ENCODE measurements around the gene ASPM.

ASPM gene

GRCh38 chr1:197106869-197107268 is 39.6 kb downstream of the ASPM start:
- Histone ChIP-seq H2AFZ (ENCODE audit: low read length) (no peak overlapping the region), H3K4me2 (ENCODE audit: low read depth, low read length) (no peak overlapping the region), H3K4me3 (ENCODE audit: low read length) (no peak overlapping the region), H3K4me1 (ENCODE audit: low read length) (no peaks in the 10 kb centered on the region), H3K9ac (ENCODE audit: low read length) (no peak overlapping the region), H3K27ac (ENCODE audit: low read length) (no peak overlapping the region), H3K27me3 (replicated peaks; ENCODE audit: insufficient read depth, low read length) (no peaks in the 10 kb centered on the region), H3K9me2 (replicated peaks; ENCODE audit: insufficient read depth, low read length) (no peaks in the 10 kb centered on the region), H3K9me3 (replicated peaks; ENCODE audit: insufficient read depth, low read length) (no peaks in the 10 kb centered on the region), H3F3A (ENCODE audit: insufficient read depth, low read length) (no peaks in the 10 kb centered on the region), H3K79me2 (ENCODE audit: low read length) (no peaks in the 10 kb centered on the region), H4K20me1 (ENCODE audit: insufficient read depth, low read length) (no peaks in the 10 kb centered on the region; the same call in 1 of the 2 replicates), H3K36me3 (replicated peaks; ENCODE audit: insufficient read depth, low read length) (peaks cover 12% of the 10 kb centered on the region)
- TF ChIP-seq EZH2phosphoT487 (IDR thresholded peaks at IDR 0.05; ENCODE audit: low read length) (no peak), EZH2 (optimal IDR thresholded peaks at IDR 0.05; ENCODE audit: low read depth, low read length) (no peak), CTCF (IDR thresholded peaks at IDR 0.05; ENCODE audit: low read length) (no peak)
- DNase-seq: no peak

- Histone ChIP-seq H3K27ac (ENCODE audit: low read length) (no peak overlapping the region), H3K4me2 (ENCODE audit: low read depth, low read length) (no peak overlapping the region), H3K36me3 (replicated peaks; ENCODE audit: insufficient read depth, low read length) (peaks cover 12% of the 10 kb centered on the region), H3K4me3 (ENCODE audit: low read length) (no peak overlapping the region), H3K9me2 (replicated peaks; ENCODE audit: insufficient read depth, low read length) (no peaks in the 10 kb centered on the region), H3K9me3 (replicated peaks; ENCODE audit: insufficient read depth, low read length) (no peaks in the 10 kb centered on the region), H3K79me2 (ENCODE audit: low read length) (no peaks in the 10 kb centered on the region), H3K9ac (ENCODE audit: low read length) (no peak overlapping the region), H3K27me3 (replicated peaks; ENCODE audit: insufficient read depth, low read length) (no peaks in the 10 kb centered on the region), H3F3A (ENCODE audit: insufficient read depth, low read length) (no peaks in the 10 kb centered on the region), H4K20me1 (ENCODE audit: insufficient read depth, low read length) (no peaks in the 10 kb centered on the region; the same call in 1 of the 2 replicates), H3K4me1 (ENCODE audit: low read length) (no peaks in the 10 kb centered on the region), H2AFZ (ENCODE audit: low read length) (no peak overlapping the region)
- DNase-seq: no peak
- TF ChIP-seq EZH2phosphoT487 (IDR thresholded peaks at IDR 0.05; ENCODE audit: low read length) (no peak), CTCF (IDR thresholded peaks at IDR 0.05; ENCODE audit: low read length) (no peak), EZH2 (optimal IDR thresholded peaks at IDR 0.05; ENCODE audit: low read depth, low read length) (no peak)
Measured at GRCh38 chr1:197103300-197103699, 43.2 kb downstream of the ASPM start.

- Histone ChIP-seq H2AFZ (ENCODE audit: low read length) (no peak overlapping the region), H3K27me3 (replicated peaks; ENCODE audit: insufficient read depth, low read length) (no peaks in the 10 kb centered on the region), H3K36me3 (replicated peaks; ENCODE audit: insufficient read depth, low read length) (peaks cover 8% of the 10 kb centered on the region), H3F3A (ENCODE audit: insufficient read depth, low read length) (no peaks in the 10 kb centered on the region), H3K9me2 (replicated peaks; ENCODE audit: insufficient read depth, low read length) (no peaks in the 10 kb centered on the region), H3K27ac (ENCODE audit: low read length) (no peak overlapping the region), H4K20me1 (ENCODE audit: insufficient read depth, low read length) (no peaks in the 10 kb centered on the region), H3K9me3 (replicated peaks; ENCODE audit: insufficient read depth, low read length) (no peaks in the 10 kb centered on the region), H3K9ac (ENCODE audit: low read length) (no peak overlapping the region), H3K4me1 (ENCODE audit: low read length) (no peaks in the 10 kb centered on the region), H3K4me2 (ENCODE audit: low read depth, low read length) (no peak overlapping the region), H3K4me3 (ENCODE audit: low read length) (no peak overlapping the region), H3K79me2 (ENCODE audit: low read length) (no peaks in the 10 kb centered on the region)
- TF ChIP-seq EZH2 (optimal IDR thresholded peaks at IDR 0.05; ENCODE audit: low read depth, low read length): no peak
- no peak for TF ChIP-seq EZH2phosphoT487 (IDR thresholded peaks at IDR 0.05; ENCODE audit: low read length)
- TF ChIP-seq CTCF (IDR thresholded peaks at IDR 0.05; ENCODE audit: low read length): no peak
- DNase-seq: no peak
Measured at GRCh38 chr1:197101978-197102377, 44.5 kb downstream of the ASPM start.
